Stimulated activated CD8-positive, alpha-beta memory T cell treated with anti-CD3 and anti-CD28 coated beads, Interleukin-2, amount 100 ng/mL, for 48 hours (primary cell): Measurements from ENCODE around the gene ANKUB1.

Experiments used
- DNase-seq, 2 donors: peaks; one replicate each; pipeline ENCODE4 v3.0.0-alpha.2; 2020; ENCODE audit warnings: low read depth in 2 of 2

Gene ANKUB1

GRCh38 chr3:149753717-149754116, 38.6 kb downstream of the ANKUB1 start:
- no peak for DNase-seq

GRCh38 chr3:149752788-149753136, 39.6 kb downstream of the ANKUB1 start:
- no peak for DNase-seq

GRCh38 chr3:149752051-149752787, 40.1 kb downstream of the ANKUB1 start, which contains the start of gene COMMD2:
COMMD2 (minus strand) TSS chr3:149752489; CDS start chr3:149752444, 45 bp downstream.
- peak; percentile 59 to 63 for DNase-seq

- DNase-seq: no peak
Measured at GRCh38 chr3:149751551-149751950, 40.8 kb downstream of the ANKUB1 start.

GRCh38 chr3:149744606-149745005, 47.7 kb downstream of the ANKUB1 start:
- no peak for DNase-seq

- DNase-seq: no peak
Measured at GRCh38 chr3:149744151-149744550, 48.2 kb downstream of the ANKUB1 start.

- no peak for DNase-seq
Measured at GRCh38 chr3:149739396-149739795, 53.0 kb downstream of the ANKUB1 start.

GRCh38 chr3:149738876-149739275, 53.5 kb downstream of the ANKUB1 start:
- DNase-seq: no peak

GRCh38 chr3:149736953-149737205, 55.5 kb downstream of the ANKUB1 start:
- DNase-seq: no peak

GRCh38 chr3:149736175-149736952, 56.0 kb downstream of the ANKUB1 start:
- no peak for DNase-seq

GRCh38 chr3:149732234-149732633, 60.1 kb downstream of the ANKUB1 start:
- DNase-seq: no peak

GRCh38 chr3:149727656-149728055, 64.7 kb downstream of the ANKUB1 start:
- DNase-seq: no peak

- no peak for DNase-seq
Measured at GRCh38 chr3:149726716-149727407, 65.5 kb downstream of the ANKUB1 start.

GRCh38 chr3:149723781-149724180, 68.6 kb downstream of the ANKUB1 start:
- DNase-seq: no peak

- no peak for DNase-seq
Measured at GRCh38 chr3:149720918-149721317, 71.4 kb downstream of the ANKUB1 start.

- no peak for DNase-seq
Measured at GRCh38 chr3:149717391-149718056, 74.8 kb downstream of the ANKUB1 start.

- DNase-seq: no peak
Measured at GRCh38 chr3:149716984-149717383, 75.4 kb downstream of the ANKUB1 start.

GRCh38 chr3:149715247-149715646, 77.1 kb downstream of the ANKUB1 start:
- DNase-seq: no peak

- no peak for DNase-seq
Measured at GRCh38 chr3:149713730-149714654, 78.4 kb downstream of the ANKUB1 start.
